Naive B cell (primary cell): ENCODE data around the gene IL1RAPL1. TPM values are rescaled to one million over a fixed set of nuclear protein-coding genes. Genes with fewer than 3 reads are reported as not detected.

Experiments
- ATAC-seq, 2 donors: fragments of 150-1000 bp; cut with Tn5 transposase; 2 replicates each; pipeline ENCODE4 v1.10.0; 2021; ENCODE audit warnings: low read depth in 2 of 2, mild to moderate bottlenecking in 2 of 2, moderate library complexity in 2 of 2
- DNase-seq: peaks from one replicate; pipeline ENCODE4 v3.0.0; 2022
- H3K27ac Mint-ChIP-seq, 6 donors: one replicate each; pipeline ENCODE4 v1.8.0; 2020 to 2022; ENCODE audit warnings: mild to moderate bottlenecking in 6 of 6, mixed read lengths in 6 of 6, moderate library complexity in 5 of 6, inconsistent platforms in 2 of 6
- H3K27me3 Mint-ChIP-seq, 3 donors: one replicate each; pipeline ENCODE4 v1.8.0; 2021 to 2022; ENCODE audit warnings: mixed read lengths in 3 of 3, mild to moderate bottlenecking in 1 of 3
- H3K36me3 Mint-ChIP-seq, 2 donors: one replicate each; pipeline ENCODE4 v1.8.0; 2020 to 2022; ENCODE audit warnings: mixed read lengths in 2 of 2, inconsistent platforms in 1 of 2, mild to moderate bottlenecking in 1 of 2
- H3K4me1 Mint-ChIP-seq, 3 donors: one replicate each; pipeline ENCODE4 v1.8.0; 2020 to 2022; ENCODE audit warnings: mixed read lengths in 3 of 3, inconsistent platforms in 1 of 3, mild to moderate bottlenecking in 1 of 3, moderate library complexity in 1 of 3
- H3K4me3 Mint-ChIP-seq, 8 donors: one replicate each; pipeline ENCODE4 v1.8.0; 2020 to 2022; ENCODE audit warnings: mild to moderate bottlenecking in 8 of 8, mixed read lengths in 8 of 8, moderate library complexity in 8 of 8, inconsistent platforms in 2 of 8
- H3K9me3 Mint-ChIP-seq, 7 donors: one replicate each; pipeline ENCODE4 v1.8.0; 2020 to 2022; ENCODE audit warnings: mixed read lengths in 7 of 7, mild to moderate bottlenecking in 5 of 7, inconsistent platforms in 2 of 7, moderate library complexity in 1 of 7
- polyA plus RNA-seq, 6 donors: library from polyadenylated mRNA; unstranded; fragments of 300-500 nt; fragmentation: Illumina TruSeq; gene quantifications; one replicate each; pipeline ENCODE4 v1.2.3, GENCODE V29; 2021; ENCODE audit warnings: low read depth in 6 of 6

IL1RAPL1 gene
- polyA plus RNA-seq, 6 donors from 2014 or later: not detected

- no peak overlapping the region for H3K4me3 Mint-ChIP-seq
- H3K9me3 Mint-ChIP-seq: peaks cover 0 to 9% (median 3%) of the 10 kb centered on the region in 7 donors
- DNase-seq (no peak), ATAC-seq (no peak)
- H3K36me3 Mint-ChIP-seq: no peaks in the 10 kb centered on the region
- H3K27me3 Mint-ChIP-seq: no peaks in the 10 kb centered on the region
- no peaks in the 10 kb centered on the region for H3K4me1 Mint-ChIP-seq
- H3K27ac Mint-ChIP-seq: no peak overlapping the region
These were observed 1335.4 kb downstream of the IL1RAPL1 start for GRCh38 chrX:29922607-29923006.

DNA sequence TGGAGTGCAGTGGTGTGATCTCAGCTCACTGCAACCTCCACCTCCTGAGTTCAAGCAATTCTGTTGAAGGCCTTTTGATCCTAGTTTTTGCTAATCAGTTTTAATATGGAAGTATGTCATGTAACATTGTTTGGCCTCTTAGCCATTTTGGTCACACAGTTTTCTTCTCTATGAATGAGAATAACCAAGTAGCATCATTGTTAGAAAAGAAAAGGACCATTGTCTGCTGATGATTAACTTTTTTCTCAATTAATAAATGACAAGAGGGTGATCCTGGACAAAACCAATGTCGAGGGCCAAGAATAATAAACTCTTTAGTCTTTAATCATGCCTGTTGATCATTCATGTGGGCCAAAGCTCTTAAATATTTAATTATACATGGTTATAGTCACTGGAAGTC, 1338.8 kb downstream of the IL1RAPL1 start:
- no peaks in the 10 kb centered on the region for H3K4me1 Mint-ChIP-seq
- H3K27me3 Mint-ChIP-seq: no peaks in the 10 kb centered on the region
- ATAC-seq (no peak), DNase-seq (no peak)
- H3K4me3 Mint-ChIP-seq: no peak overlapping the region
- H3K9me3 Mint-ChIP-seq: peaks cover 0 to 9% (median 0%) of the 10 kb centered on the region in 7 donors
- H3K27ac Mint-ChIP-seq: no peak overlapping the region
- no peaks in the 10 kb centered on the region for H3K36me3 Mint-ChIP-seq

DNA sequence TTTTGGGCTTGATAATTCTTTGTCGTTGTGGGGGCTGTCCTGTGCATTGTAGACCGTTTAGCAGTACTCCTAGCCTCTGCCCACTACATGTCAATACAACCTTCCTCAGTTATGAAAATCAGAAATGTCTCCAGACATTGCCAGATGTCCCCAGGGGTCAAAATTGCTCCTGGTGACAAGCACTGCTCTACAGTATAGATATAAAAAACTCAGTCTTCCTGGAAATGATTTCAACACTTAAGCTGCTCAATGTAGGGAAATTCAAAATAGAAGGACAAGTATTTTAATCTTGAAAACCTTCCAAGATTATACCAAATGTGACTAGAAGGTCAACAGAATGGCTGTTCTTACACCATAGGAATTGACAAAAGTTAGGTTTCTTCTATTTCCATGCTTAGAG, 1339.4 kb downstream of the IL1RAPL1 start:
- Mint-ChIP-seq H3K36me3 (no peaks in the 10 kb centered on the region), H3K4me1 (no peaks in the 10 kb centered on the region), H3K4me3 (no peak overlapping the region), H3K9me3 (peaks cover 0 to 9% (median 0%) of the 10 kb centered on the region in 7 donors), H3K27ac (no peak overlapping the region), H3K27me3 (no peaks in the 10 kb centered on the region)
- DNase-seq (no peak), ATAC-seq (no peak)

- no peaks in the 10 kb centered on the region for H3K36me3 Mint-ChIP-seq
- no peak overlapping the region for H3K27ac Mint-ChIP-seq
- DNase-seq (no peak), ATAC-seq (no peak)
- no peak overlapping the region for H3K4me3 Mint-ChIP-seq
- H3K4me1 Mint-ChIP-seq: no peaks in the 10 kb centered on the region
- H3K9me3 Mint-ChIP-seq: peaks cover 0 to 2% (median 0%) of the 10 kb centered on the region in 7 donors
- no peaks in the 10 kb centered on the region for H3K27me3 Mint-ChIP-seq
These were observed 1348.2 kb downstream of the IL1RAPL1 start for GRCh38 chrX:29935455-29935854.

DNA sequence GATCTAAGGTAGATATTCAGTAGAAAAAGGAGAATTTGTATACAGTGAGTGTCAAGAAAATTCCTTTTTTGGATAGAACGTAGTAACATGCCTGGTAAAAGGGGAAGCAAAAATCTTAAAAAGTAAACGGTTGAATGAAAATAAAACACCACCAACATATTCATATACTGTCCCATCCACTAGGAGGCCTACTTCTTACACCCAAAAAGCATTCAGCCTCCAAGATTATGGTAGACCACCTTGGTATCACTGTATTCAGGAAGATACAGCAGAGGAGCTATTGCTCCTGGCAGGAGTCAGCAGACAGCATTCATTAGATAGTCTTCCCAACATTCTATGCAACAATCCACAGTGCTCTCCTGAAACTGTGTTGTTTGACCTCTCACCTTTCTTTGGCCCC, 1353.5 kb downstream of the IL1RAPL1 start:
- no peaks in the 10 kb centered on the region for H3K27me3 Mint-ChIP-seq
- no peaks in the 10 kb centered on the region for H3K36me3 Mint-ChIP-seq
- DNase-seq: no peak
- no peak overlapping the region for H3K4me3 Mint-ChIP-seq
- ATAC-seq: no peak
- H3K9me3 Mint-ChIP-seq: peaks cover 0 to 2% (median 0%) of the 10 kb centered on the region in 7 donors
- no peaks in the 10 kb centered on the region for H3K4me1 Mint-ChIP-seq
- H3K27ac Mint-ChIP-seq: no peak overlapping the region

DNA sequence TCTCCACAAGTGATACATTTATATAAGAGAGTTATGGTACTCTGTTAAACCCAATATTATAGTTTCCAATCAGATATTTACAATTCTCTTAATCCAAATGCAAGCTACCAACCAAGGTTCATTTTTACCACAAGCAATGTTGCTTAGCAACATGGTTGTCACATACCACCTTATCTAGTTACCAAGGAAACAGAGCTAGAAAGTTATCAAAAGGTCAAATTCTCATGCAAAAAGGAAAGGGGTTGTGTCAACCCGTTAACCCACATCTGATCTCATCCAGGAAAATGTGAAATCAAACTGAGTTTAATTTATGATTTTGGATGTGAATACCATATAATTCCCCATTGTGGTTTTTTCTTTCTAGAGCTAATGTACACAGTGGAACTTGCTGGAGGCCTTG, 1354.0 kb downstream of the IL1RAPL1 start:
- no peak overlapping the region for H3K4me3 Mint-ChIP-seq
- no peaks in the 10 kb centered on the region for H3K36me3 Mint-ChIP-seq
- H3K27me3 Mint-ChIP-seq: no peaks in the 10 kb centered on the region
- no peaks in the 10 kb centered on the region for H3K4me1 Mint-ChIP-seq
- H3K9me3 Mint-ChIP-seq: peaks cover 0 to 5% (median 0%) of the 10 kb centered on the region in 7 donors
- DNase-seq (no peak), ATAC-seq (no peak)
- no peak overlapping the region for H3K27ac Mint-ChIP-seq

DNA sequence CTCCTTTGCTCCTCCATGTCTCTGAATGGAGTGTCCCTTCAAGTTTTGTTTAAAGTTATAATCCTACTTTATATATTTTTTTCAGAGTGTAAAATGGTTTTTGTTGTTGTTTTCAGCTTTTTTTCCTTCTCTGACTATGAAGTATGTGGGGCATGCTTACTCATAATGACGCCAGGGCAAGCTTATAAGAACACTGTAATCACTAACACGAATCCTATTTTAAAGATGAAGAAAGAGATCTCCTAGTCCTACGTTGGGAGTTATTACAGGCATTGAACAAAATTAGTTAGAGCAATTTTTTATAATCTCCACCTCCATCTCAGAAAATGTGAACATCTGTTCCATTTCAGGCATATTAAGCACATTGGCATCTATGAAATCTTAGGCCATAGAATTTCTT, 1360.0 kb downstream of the IL1RAPL1 start:
- H3K9me3 Mint-ChIP-seq: peaks cover 0 to 5% (median 0%) of the 10 kb centered on the region in 7 donors
- no peak for DNase-seq

GRCh38 chrX:29948653-29949052, 1361.4 kb downstream of the IL1RAPL1 start:
- ATAC-seq (no peak), DNase-seq (no peak)
- Mint-ChIP-seq H3K27me3 (no peaks in the 10 kb centered on the region), H3K9me3 (peaks cover 0 to 5% (median 0%) of the 10 kb centered on the region in 7 donors), H3K27ac (no peak overlapping the region), H3K36me3 (no peaks in the 10 kb centered on the region), H3K4me1 (no peaks in the 10 kb centered on the region), H3K4me3 (no peak overlapping the region)

More for the DNA sequence above, 1360.0 kb downstream of the IL1RAPL1 start:
- Mint-ChIP-seq H3K4me1 (no peaks in the 10 kb centered on the region), H3K27ac (no peak overlapping the region), H3K36me3 (no peaks in the 10 kb centered on the region), H3K4me3 (no peak overlapping the region), H3K27me3 (no peaks in the 10 kb centered on the region)
- no peak for ATAC-seq

DNA sequence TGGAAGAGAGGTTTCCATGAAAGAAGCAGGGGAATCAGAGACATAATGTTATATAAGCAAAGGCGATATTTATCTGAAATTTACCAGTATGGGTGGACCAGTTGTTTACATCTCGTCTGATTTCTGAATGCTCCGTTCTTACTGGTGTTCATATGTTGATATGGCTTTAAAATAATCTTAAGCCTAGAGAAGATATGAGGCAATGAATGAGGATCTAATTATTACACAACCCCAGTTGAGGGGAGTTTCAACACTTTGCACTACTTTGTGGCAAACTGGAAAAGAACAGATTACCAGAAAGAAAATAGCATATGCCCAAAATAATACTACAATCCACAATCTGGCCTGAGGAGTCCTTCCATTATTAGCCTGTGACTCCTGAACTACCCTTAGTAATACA, 1364.8 kb downstream of the IL1RAPL1 start:
- H3K27me3 Mint-ChIP-seq: no peaks in the 10 kb centered on the region
- H3K4me3 Mint-ChIP-seq: no peak overlapping the region
- DNase-seq (no peak), ATAC-seq (no peak)
- H3K9me3 Mint-ChIP-seq: peaks cover 0 to 8% (median 0%) of the 10 kb centered on the region in 7 donors
- no peak overlapping the region for H3K27ac Mint-ChIP-seq
- no peaks in the 10 kb centered on the region for H3K36me3 Mint-ChIP-seq
- H3K4me1 Mint-ChIP-seq: no peaks in the 10 kb centered on the region

DNA sequence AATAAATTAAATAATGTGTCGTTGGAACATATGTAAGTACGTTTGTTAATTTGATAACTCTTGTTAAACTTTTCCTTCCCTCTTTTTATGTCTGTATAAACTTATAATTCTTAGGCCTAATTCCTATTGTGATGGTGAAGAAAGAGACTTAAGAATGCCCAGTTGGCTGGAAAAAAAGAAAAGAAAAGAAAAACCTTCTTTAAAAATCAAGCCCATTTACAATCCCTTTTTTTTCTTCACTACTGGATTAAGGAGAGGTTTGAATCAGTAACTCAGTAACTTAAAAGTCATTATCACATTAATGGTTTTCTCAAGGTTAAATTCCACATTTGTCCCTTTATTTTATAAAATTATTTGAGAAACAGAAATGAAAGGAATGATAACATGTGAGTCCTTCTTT, 1374.8 kb downstream of the IL1RAPL1 start:
- Mint-ChIP-seq H3K27ac (no peak overlapping the region), H3K4me1 (no peaks in the 10 kb centered on the region), H3K36me3 (no peaks in the 10 kb centered on the region), H3K9me3 (peaks cover 0 to 6% (median 0%) of the 10 kb centered on the region in 7 donors), H3K4me3 (no peak overlapping the region), H3K27me3 (no peaks in the 10 kb centered on the region)
- DNase-seq: no peak
- no peak for ATAC-seq

GRCh38 chrX:29965634-29966033, 1378.4 kb downstream of the IL1RAPL1 start:
- H3K27me3 Mint-ChIP-seq: no peaks in the 10 kb centered on the region
- ATAC-seq (no peak), DNase-seq (no peak)
- H3K36me3 Mint-ChIP-seq: no peaks in the 10 kb centered on the region
- H3K9me3 Mint-ChIP-seq: peaks cover 0 to 5% (median 0%) of the 10 kb centered on the region in 7 donors
- no peak overlapping the region for H3K4me3 Mint-ChIP-seq
- H3K27ac Mint-ChIP-seq: no peak overlapping the region
- H3K4me1 Mint-ChIP-seq: no peaks in the 10 kb centered on the region

DNA sequence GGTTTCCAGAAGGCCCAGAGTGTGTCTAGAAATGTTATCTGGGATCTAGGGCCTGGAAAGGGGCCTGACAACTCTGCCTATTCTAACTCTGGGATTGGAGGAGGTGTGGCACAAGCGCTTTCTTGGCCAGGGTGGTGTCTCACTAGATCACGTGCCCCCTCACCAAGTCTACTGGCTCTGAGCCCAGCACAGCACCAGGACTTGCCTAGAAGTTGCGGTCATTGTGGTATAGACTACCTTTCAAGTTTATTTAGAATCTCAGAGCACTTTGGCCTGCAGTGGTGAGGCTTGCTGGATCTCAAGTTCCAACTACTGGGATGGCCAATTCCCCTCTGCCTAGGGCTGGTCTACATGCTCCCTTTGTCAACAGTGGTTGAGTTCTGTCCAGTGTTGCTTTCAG, 1404.8 kb downstream of the IL1RAPL1 start:
- no peak overlapping the region for H3K4me3 Mint-ChIP-seq
- no peaks in the 10 kb centered on the region for H3K4me1 Mint-ChIP-seq

DNA sequence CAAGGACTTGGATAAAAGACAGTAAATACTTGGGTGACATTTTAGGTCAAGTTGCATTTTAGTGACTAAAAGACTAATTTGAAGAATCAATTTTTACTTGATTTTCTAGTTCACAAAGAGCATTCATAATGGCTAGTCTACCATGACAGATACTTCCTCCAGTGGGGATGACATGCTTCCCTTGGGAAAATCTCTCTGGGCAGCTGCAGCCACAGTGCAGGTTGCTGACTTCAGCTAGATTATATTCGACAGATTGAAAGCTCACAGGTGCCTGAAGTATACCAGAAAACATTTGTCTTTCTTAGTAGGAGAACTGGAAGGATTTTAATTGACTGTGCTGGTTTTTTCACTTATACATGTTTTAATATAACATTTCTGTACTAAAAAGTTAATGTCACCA, 1418.6 kb downstream of the IL1RAPL1 start:
- ATAC-seq: no peak
- DNase-seq: no peak
- no peak overlapping the region for H3K27ac Mint-ChIP-seq
- no peak overlapping the region for H3K4me3 Mint-ChIP-seq
- H3K9me3 Mint-ChIP-seq: peaks cover 0 to 4% (median 2%) of the 10 kb centered on the region in 7 donors
- no peaks in the 10 kb centered on the region for H3K4me1 Mint-ChIP-seq
- H3K27me3 Mint-ChIP-seq: peaks cover 0 to 4% (median 0%) of the 10 kb centered on the region in 3 donors
- H3K36me3 Mint-ChIP-seq: no peaks in the 10 kb centered on the region

More for the DNA sequence above, 1404.8 kb downstream of the IL1RAPL1 start:
- Mint-ChIP-seq H3K9me3 (peaks cover 0 to 17% (median 9%) of the 10 kb centered on the region in 7 donors), H3K27ac (peak overlapping the region in 1 of 6 donors; percentile 73), H3K27me3 (no peaks in the 10 kb centered on the region), H3K36me3 (no peaks in the 10 kb centered on the region)
- no peak for ATAC-seq
- no peak for DNase-seq
